Purkinje cell (primary cell): Measurements from ENCODE around the gene STKLD1. TPM values are rescaled to one million over a fixed set of nuclear protein-coding genes. Genes with fewer than 3 reads are reported as not detected.

Experiments
- polyA plus RNA-seq: library from polyadenylated mRNA; unstranded; fragments of >200 nt; fragmentation: Nextera tagmentation; gene quantifications from 2 replicates; pipeline ENCODE4 v1.2.1, GENCODE V29; 2014

Gene STKLD1
- polyA plus RNA-seq: 4.9 TPM in 1 of 2 replicates, not detected in the other

GRCh38 chr9:133375724-133376654 is at the start of gene STKLD1, which contains the start of gene SURF4:
STKLD1 (plus strand) TSS chr9:133376366; CDS start chr9:133376474, 108 bp downstream.
SURF4 (minus strand) TSS chr9:133376060; CDS start chr9:133375969, 91 bp downstream.

GRCh38 chr9:133335924-133336811 is 40.0 kb upstream of the STKLD1 start, which contains the start of gene SURF6:
SURF6 (minus strand) TSS chr9:133336188; CDS start chr9:133336132, 56 bp downstream.

DNA sequence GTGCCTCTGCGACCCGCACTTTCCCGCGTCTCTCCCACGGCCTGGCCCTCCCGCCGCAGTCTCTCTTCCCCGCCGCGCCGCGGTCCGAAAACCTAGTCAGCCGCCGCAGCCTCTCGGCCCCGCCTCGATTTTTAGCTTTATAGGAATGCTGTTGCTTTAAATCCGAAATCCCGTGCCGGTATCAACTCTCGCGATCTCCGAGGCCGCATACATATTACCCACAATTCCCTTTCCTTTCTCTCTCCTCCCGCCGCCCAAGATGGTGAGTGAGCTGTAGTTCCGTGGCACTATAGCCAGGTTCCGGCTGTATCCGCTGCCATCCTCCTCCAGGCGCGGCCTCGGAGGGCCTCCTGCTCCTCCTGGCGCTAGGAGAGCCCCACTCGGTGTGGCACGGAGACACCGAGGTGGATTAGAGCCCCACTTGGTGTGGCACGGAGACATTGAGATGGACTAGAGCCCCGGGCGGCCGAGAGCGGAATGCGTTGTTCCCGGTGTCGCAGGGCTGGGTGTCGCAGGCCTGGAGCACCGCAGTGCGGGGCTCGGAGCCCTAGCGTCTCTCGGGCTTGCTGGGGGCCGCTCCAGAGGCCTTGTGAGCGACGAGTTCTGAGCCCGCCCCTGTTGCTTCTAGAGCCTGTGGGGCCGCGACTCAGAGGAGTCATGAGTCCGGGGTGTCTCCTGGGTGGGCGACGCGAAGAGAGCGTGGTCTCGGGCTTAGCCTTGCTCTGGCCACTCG is 28.0 kb upstream of the STKLD1 start, which contains the start of the genes MED22 and RPL7A:
TSS of gene MED22 (minus strand) at position 147 of the 733 bp plus-strand sequence. CDS start 1,469 bp downstream, outside the sequence.
TSS of gene RPL7A (plus strand) at position 234 of the 733 bp plus-strand sequence. CDS start at position 260, 26 bp downstream.

DNA sequence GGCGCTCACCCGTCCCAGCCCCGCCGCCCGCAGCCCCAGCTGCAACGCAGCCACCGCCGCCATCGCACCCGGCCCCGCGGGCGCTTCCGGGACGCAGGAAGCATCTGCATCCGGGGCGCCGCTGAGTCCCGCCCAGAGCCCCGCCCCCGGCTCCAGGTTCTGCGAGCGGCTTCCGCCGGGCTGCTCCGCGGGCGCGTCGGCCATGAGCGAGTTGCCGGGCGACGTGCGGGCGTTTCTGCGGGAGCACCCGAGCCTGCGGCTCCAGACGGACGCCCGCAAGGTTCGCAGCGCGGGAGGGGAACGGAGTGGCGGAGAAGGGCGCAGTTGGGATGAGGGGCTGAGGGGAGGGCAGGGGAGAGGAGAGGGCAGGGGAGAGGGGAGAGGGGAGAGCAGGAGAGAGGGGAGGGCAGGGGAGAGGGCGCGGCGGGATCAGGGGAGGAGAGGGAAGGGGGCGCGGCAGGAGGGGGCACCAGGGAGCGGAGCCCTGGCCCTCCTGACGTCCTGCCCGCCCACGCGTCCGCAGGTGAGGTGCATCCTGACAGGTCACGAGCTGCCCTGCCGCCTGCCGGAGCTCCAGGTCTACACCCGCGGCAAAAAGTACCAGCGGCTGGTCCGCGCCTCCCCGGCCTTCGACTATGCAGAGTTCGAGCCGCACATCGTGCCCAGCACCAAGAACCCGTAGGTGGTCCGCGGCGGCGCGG is 19.6 kb upstream of the STKLD1 start, which contains the start of the genes SURF1 and SURF2:
TSS of gene SURF1 (minus strand) at position 97 of the 701 bp plus-strand sequence. CDS start at position 63, 34 bp downstream.
TSS of gene SURF2 (plus strand) at position 160 of the 701 bp plus-strand sequence. CDS start at position 203, 43 bp downstream.

DNA sequence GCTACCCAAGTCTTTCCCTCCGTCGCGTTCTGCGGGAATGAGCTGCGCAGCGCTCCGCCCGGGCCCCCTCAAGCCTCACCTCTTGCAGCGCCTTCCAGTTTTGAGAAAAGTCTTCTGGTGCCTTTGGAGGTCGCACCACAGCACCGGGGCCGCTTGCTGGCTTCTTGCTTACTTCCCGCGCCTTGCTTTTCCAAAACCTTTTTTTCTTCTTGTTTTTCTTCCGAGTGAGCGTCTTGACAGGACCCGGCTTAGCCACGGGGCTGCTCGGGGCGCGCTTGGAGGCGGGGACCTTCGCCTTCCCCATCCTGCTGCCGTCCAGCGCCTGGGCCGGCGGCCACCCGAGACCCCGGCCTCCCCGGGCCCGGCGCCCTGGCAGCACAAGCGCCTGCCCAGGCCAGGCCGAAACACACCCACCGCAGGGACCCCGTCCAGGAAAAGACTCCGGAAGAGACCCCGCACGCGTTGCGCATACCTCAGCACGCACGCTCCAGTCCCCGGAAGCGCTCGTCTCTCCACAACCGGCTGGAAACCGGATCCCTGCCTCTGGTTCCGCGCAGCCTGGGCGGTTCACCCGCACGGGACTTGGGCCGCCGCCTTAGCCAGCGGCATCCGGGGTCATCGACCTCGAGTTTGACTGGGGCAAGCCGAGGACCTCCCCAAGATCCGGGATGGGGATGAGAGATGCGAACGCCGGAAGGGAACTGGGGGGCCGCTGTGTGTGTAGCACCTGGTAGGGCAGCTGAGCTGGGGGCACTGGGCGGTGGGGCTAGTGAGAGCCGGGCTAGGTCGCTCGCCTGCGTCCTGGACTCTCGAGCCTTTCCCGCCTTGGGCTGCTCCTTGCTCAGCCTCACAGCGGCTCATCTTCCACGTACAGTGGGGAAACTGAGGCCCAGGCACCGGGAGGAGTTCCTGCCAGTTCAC is 41.6 kb downstream of the STKLD1 start, which contains the start of gene REXO4:
TSS of gene REXO4 (minus strand) at position 470 of the 921 bp plus-strand sequence. CDS start at position 304, 166 bp downstream.

DNA sequence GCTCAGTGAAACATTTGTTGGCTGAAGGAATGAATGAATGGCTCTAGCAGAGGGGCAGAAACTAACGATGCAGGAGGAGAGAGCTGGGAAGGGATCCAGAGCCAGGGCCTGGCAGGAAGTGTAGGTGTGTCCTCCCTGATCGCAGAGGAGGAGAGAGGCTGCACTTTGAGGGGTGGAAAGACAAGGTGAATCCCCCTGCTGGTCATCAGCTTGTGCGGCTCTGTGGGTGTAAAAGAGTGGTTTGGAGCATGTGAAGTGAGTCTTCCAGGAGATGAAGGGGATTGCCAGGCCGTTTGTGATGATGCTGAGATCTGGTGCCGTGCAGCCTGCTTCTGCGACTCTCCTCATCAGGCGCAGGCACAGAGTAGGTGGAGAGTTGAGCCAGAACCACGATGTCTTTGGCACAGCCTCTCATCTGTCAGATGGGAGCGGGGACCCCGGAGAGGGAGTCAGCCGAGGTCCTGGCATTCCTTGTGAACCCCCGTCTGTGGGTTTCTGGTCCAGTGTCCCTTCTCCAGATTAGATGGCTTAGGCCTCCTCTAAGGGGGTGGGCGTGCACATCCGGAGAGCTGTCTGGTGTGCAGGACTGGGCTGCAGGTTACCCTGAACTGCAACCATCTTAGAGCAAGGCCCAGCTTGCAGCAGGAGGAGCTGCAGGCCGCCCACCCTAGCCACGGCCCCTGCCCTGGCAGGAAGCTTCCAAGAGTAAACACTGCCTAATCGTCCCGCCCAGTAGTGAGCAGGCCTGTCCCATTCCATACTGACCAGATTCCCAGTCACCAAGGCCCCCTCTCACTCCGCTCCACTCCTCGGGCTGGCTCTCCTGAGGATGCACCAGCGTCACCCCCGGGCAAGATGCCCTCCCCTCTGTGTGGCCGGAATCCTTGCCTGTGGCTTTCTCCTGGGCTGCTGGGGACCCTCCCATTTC is 45.7 kb downstream of the STKLD1 start, which contains the start of gene ADAMTS13:
TSS of gene ADAMTS13 (plus strand) at position 753 of the 928 bp plus-strand sequence. CDS start at position 830, 77 bp downstream.

Other genes starting within 250 kb of the STKLD1 start
- gene GBGT1, start 212.5 kb upstream of the STKLD1 start, polyA plus RNA-seq: 1.1 and 2.3 TPM in 2 replicates
- gene OBP2B, start 167.1 kb upstream of the STKLD1 start, polyA plus RNA-seq: not detected in 2 replicates
- gene ABO, start 101.2 kb upstream of the STKLD1 start, polyA plus RNA-seq: 0.10 TPM in 1 of 2 replicates, not detected in the other
- 4.8 and 8.1 TPM in 2 replicates for gene SURF6, start 40.2 kb upstream of the STKLD1 start, polyA plus RNA-seq
- gene MED22, start 28.2 kb upstream of the STKLD1 start, polyA plus RNA-seq: 0.97 and 3.0 TPM in 2 replicates
- 318 and 345 TPM in 2 replicates for gene RPL7A, start 28.1 kb upstream of the STKLD1 start, polyA plus RNA-seq
- 25.1 and 26.8 TPM in 2 replicates for gene SURF1, start 19.9 kb upstream of the STKLD1 start, polyA plus RNA-seq
- gene SURF2, start 19.8 kb upstream of the STKLD1 start, polyA plus RNA-seq: 4.0 and 15.7 TPM in 2 replicates
- gene SURF4, start 306 bp upstream of the STKLD1 start, polyA plus RNA-seq: 15.6 and 35.0 TPM in 2 replicates
- 4.1 TPM in 2 replicates for gene REXO4, start 41.6 kb downstream of the STKLD1 start, polyA plus RNA-seq
- 1.7 and 3.4 TPM in 2 replicates for gene ADAMTS13, start 46.0 kb downstream of the STKLD1 start, polyA plus RNA-seq
- gene CACFD1, start 83.6 kb downstream of the STKLD1 start, polyA plus RNA-seq: 1.3 and 11.2 TPM in 2 replicates
- 11.9 TPM in 2 replicates for gene SLC2A6, start 102.7 kb downstream of the STKLD1 start, polyA plus RNA-seq
- not detected in 2 replicates for gene MYMK, start 148.6 kb downstream of the STKLD1 start, polyA plus RNA-seq
- 0.52 TPM in 1 of 2 replicates, not detected in the other for gene ADAMTSL2, start 158.3 kb downstream of the STKLD1 start, polyA plus RNA-seq
- not detected in 2 replicates for gene FAM163B, start 233.0 kb downstream of the STKLD1 start, polyA plus RNA-seq